Lower leg skin (tissue), 3 donors: ENCODE measurements around the gene CCDC57.

ENCODE experiments used
- POLR2A ChIP-seq, 2 donors: fragments of 450-650 bp; IDR thresholded peaks; one replicate each; pipeline ENCODE4 v1.6.1; 2016 to 2017; ENCODE audit warnings: antibody characterized with exemption in 2 of 2, mild to moderate bottlenecking in 1 of 2, moderate library complexity in 1 of 2
- TF ChIP-seq, protein P1 (sequence below), 3 donors: fragments of 450-650 bp; IDR thresholded peaks; one replicate each; pipeline ENCODE4 v1.5.1; 2016; ENCODE audit warnings: antibody characterized with exemption in 3 of 3, mild to moderate bottlenecking in 3 of 3, moderate library complexity in 2 of 3

GRCh38 chr17:82241183-82241925 is 28.7 kb upstream of the CCDC57 start:
- TF ChIP-seq, protein P1, sequence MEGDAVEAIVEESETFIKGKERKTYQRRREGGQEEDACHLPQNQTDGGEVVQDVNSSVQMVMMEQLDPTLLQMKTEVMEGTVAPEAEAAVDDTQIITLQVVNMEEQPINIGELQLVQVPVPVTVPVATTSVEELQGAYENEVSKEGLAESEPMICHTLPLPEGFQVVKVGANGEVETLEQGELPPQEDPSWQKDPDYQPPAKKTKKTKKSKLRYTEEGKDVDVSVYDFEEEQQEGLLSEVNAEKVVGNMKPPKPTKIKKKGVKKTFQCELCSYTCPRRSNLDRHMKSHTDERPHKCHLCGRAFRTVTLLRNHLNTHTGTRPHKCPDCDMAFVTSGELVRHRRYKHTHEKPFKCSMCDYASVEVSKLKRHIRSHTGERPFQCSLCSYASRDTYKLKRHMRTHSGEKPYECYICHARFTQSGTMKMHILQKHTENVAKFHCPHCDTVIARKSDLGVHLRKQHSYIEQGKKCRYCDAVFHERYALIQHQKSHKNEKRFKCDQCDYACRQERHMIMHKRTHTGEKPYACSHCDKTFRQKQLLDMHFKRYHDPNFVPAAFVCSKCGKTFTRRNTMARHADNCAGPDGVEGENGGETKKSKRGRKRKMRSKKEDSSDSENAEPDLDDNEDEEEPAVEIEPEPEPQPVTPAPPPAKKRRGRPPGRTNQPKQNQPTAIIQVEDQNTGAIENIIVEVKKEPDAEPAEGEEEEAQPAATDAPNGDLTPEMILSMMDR (IDR thresholded peaks at IDR 0.05), result no peak
- no peak for TF ChIP-seq POLR2A (IDR thresholded peaks at IDR 0.05)
